Liver (tissue), 3 donors: ENCODE measurements around the gene GIMAP6.
"Not testable (repeated sequence)": the region's sequence is repeated elsewhere in the genome, so short reads cannot be mapped to it uniquely, and the experiment has no call there.

Experiments used
- CTCF ChIP-seq: fragments of 150-350 bp; IDR thresholded peaks from 2 replicates; pipeline ENCODE4 v1.5.1; 2017; ENCODE audit warnings: improper control_type of control experiment, low read depth, low read length; ENCODE audit not compliant: missing input control
- EGR1 ChIP-seq, 2 donors: IDR thresholded peaks; 2 replicates each; pipeline ENCODE4 v1.6.1; 2016 to 2018; ENCODE audit warnings: antibody characterized with exemption in 2 of 2, low read depth in 2 of 2
- RAD21 ChIP-seq, 2 donors: IDR thresholded peaks; 2 replicates each; pipeline ENCODE4 v1.6.1; 2016; ENCODE audit warnings: antibody characterized with exemption in 2 of 2, mild to moderate bottlenecking in 2 of 2
- SP1 ChIP-seq: IDR thresholded peaks from 2 replicates; pipeline ENCODE4 v1.6.1; 2018; ENCODE audit warnings: antibody characterized with exemption, mild to moderate bottlenecking
- YY1 ChIP-seq: IDR thresholded peaks from 2 replicates; pipeline ENCODE4 v1.6.1; 2016; ENCODE audit warnings: antibody characterized with exemption, mild to moderate bottlenecking
- ZBTB33 ChIP-seq: IDR thresholded peaks from 2 replicates; pipeline ENCODE4 v1.6.1; 2016; ENCODE audit warnings: antibody characterized with exemption
- donor health status: healthy.
- donor health status: healthy.

- not testable (repeated sequence) for TF ChIP-seq ZBTB33; EGR1 (IDR thresholded peaks at IDR 0.05; ENCODE audit: low read depth in 2 of 2); CTCF; SP1; RAD21 (IDR thresholded peaks at IDR 0.05); YY1
Measured at GRCh38 chr7:150676276-150676675, 44.1 kb upstream of the GIMAP6 start.
